ENCODE measurements around the gene IRF2BP1. TPM values are rescaled to one million over a fixed set of nuclear protein-coding genes. Genes with fewer than 3 reads are reported as not detected.

The IRF2BP1 gene
- total and polyA plus RNA-seq, 2 of the 13 experiments (the other 11 are each of a cell fraction or from before 2014, with no cell fraction given) = 4.3 to 14.3 TPM

DNA sequence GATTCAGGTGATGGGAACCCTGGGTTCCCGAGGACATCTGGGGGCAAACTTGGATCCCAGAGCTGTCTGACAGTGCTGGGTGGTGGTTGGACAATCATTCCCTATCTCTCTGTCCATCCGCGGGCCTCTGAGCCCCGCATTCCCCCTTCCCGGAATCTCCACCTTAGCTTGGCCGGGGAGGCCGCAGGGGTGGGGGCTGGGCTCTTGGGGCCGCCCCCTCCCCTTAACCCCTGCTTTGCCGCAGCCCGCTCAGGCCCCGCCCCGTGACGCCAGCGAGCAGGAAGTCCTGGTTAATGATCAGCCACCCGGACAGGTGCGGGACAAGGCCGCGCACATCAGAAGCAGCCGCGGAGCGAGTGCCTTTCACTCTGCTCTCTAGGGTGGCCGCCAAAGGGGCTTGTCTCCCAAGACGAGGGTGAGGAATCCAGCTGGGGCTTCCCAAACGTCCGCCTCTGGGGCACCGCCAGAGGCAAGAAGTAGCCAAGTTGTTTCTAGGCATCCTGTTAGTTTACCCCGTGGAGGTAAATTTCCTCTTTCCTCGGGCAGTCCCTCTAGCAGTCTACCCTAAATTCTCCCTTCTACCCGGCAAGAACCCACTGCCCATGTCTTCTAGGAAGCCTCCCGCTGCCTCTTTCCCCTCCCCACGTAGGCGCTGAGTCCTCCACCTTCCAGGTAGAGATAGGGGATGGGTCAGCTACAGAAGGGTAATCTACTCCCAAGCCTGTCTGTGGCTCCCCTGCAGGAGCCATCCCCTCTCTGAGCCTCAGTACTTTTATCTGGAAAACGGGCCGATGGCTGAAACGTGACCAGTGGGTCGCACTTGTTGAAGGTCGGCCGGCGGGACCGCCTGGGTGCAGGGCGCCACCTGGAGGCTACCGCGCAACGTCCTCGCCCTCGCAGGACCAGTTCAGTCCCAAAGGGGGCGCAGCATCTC, 3.0 kb downstream of the IRF2BP1 start (continued):
- peak; percentile 93; the same call in 1 of the 2 replicates for TF ChIP-seq MAZ (IDR thresholded peaks at IDR 0.05; ENCODE audit: borderline replicate concordance, low read depth, low read length)
- peak; percentile 87; the same call in 1 of the 2 replicates for TF ChIP-seq MAZ (CRISPR knock-in tag; IDR thresholded peaks at IDR 0.05; ENCODE audit: low read depth)
- TF ChIP-seq, protein P1, sequence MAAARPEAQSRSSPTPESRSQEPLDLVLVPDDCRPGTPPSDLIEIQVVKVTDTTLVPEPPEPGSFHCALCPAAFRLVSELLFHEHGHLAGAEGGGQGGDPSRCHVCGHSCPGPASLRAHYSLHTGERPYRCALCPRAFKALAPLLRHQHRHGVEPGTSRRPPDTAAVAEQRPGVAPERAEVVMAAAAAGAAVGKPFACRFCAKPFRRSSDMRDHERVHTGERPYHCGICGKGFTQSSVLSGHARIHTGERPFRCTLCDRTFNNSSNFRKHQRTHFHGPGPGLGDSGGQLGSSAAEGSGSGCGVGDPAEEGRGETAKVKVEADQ (CRISPR knock-in tag; IDR thresholded peaks at IDR 0.05; ENCODE audit: borderline replicate concordance) = peak; percentile 83; the same call in 1 of the 2 replicates
- peak; percentile 100 for TF ChIP-seq ZMYM2 (CRISPR knock-in tag; IDR thresholded peaks at IDR 0.05)
- no peak for TF ChIP-seq FOXA1 (IDR thresholded peaks at IDR 0.05)
- TF ChIP-seq FOXA1 (CRISPR knock-in tag; IDR thresholded peaks at IDR 0.05) = peak; percentile 51; the same call in 1 of the 2 replicates
- no peak for TF ChIP-seq ZNF251 (CRISPR knock-in tag; IDR thresholded peaks at IDR 0.05)
- TF ChIP-seq TAF15 (IDR thresholded peaks at IDR 0.05; ENCODE audit: low read depth, low read length, poor library complexity, severe bottlenecking) = peak; percentile 94
- TF ChIP-seq ZNF329 (CRISPR knock-in tag; IDR thresholded peaks at IDR 0.05; ENCODE audit: low read depth) = peak; percentile 86; the same call in 1 of the 2 replicates
- TF ChIP-seq, protein P2, sequence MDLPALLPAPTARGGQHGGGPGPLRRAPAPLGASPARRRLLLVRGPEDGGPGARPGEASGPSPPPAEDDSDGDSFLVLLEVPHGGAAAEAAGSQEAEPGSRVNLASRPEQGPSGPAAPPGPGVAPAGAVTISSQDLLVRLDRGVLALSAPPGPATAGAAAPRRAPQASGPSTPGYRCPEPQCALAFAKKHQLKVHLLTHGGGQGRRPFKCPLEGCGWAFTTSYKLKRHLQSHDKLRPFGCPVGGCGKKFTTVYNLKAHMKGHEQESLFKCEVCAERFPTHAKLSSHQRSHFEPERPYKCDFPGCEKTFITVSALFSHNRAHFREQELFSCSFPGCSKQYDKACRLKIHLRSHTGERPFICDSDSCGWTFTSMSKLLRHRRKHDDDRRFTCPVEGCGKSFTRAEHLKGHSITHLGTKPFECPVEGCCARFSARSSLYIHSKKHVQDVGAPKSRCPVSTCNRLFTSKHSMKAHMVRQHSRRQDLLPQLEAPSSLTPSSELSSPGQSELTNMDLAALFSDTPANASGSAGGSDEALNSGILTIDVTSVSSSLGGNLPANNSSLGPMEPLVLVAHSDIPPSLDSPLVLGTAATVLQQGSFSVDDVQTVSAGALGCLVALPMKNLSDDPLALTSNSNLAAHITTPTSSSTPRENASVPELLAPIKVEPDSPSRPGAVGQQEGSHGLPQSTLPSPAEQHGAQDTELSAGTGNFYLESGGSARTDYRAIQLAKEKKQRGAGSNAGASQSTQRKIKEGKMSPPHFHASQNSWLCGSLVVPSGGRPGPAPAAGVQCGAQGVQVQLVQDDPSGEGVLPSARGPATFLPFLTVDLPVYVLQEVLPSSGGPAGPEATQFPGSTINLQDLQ (CRISPR knock-in tag; IDR thresholded peaks at IDR 0.05) = peak; percentile 74; the same call in 1 of the 2 replicates
- TF ChIP-seq PITX1 (CRISPR knock-in tag; IDR thresholded peaks at IDR 0.05) = peak; percentile 64; the same call in 1 of the 2 replicates
- TF ChIP-seq, protein P3, sequence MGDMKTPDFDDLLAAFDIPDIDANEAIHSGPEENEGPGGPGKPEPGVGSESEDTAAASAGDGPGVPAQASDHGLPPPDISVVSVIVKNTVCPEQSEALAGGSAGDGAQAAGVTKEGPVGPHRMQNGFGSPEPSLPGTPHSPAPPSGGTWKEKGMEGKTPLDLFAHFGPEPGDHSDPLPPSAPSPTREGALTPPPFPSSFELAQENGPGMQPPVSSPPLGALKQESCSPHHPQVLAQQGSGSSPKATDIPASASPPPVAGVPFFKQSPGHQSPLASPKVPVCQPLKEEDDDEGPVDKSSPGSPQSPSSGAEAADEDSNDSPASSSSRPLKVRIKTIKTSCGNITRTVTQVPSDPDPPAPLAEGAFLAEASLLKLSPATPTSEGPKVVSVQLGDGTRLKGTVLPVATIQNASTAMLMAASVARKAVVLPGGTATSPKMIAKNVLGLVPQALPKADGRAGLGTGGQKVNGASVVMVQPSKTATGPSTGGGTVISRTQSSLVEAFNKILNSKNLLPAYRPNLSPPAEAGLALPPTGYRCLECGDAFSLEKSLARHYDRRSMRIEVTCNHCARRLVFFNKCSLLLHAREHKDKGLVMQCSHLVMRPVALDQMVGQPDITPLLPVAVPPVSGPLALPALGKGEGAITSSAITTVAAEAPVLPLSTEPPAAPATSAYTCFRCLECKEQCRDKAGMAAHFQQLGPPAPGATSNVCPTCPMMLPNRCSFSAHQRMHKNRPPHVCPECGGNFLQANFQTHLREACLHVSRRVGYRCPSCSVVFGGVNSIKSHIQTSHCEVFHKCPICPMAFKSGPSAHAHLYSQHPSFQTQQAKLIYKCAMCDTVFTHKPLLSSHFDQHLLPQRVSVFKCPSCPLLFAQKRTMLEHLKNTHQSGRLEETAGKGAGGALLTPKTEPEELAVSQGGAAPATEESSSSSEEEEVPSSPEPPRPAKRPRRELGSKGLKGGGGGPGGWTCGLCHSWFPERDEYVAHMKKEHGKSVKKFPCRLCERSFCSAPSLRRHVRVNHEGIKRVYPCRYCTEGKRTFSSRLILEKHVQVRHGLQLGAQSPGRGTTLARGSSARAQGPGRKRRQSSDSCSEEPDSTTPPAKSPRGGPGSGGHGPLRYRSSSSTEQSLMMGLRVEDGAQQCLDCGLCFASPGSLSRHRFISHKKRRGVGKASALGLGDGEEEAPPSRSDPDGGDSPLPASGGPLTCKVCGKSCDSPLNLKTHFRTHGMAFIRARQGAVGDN (CRISPR knock-in tag; IDR thresholded peaks at IDR 0.05) = peak; percentile 88
- TF ChIP-seq NFKBIZ (CRISPR knock-in tag; IDR thresholded peaks at IDR 0.05) = peak; percentile 65; the same call in 1 of the 2 replicates
- peak; percentile 39 for TF ChIP-seq NR2F6 (IDR thresholded peaks at IDR 0.05)
- TF ChIP-seq NR2F6 (CRISPR knock-in tag; IDR thresholded peaks at IDR 0.05) = peak; percentile 74
- TF ChIP-seq NFKB2 (CRISPR knock-in tag; IDR thresholded peaks at IDR 0.05; ENCODE audit: borderline replicate concordance) = peak; percentile 81; the same call in 1 of the 2 replicates
- no peak; the same call in 1 of the 2 replicates for TF ChIP-seq EEA1 (CRISPR knock-in tag; IDR thresholded peaks at IDR 0.05; ENCODE audit: borderline replicate concordance)
- TF ChIP-seq REXO4 (CRISPR knock-in tag; IDR thresholded peaks at IDR 0.05; ENCODE audit: borderline replicate concordance) = no peak
- TF ChIP-seq ZNF230 (CRISPR knock-in tag; IDR thresholded peaks at IDR 0.05) = peak; percentile 78; the same call in 1 of the 2 replicates
- no peak for TF ChIP-seq ATF7 (IDR thresholded peaks at IDR 0.05)
- TF ChIP-seq ATF7 (CRISPR knock-in tag; IDR thresholded peaks at IDR 0.05) = no peak; the same call in 1 of the 2 replicates

All from HepG2 (cell line).